ENCODE measurements around the gene AMOT. TPM values are rescaled to one million over a fixed set of nuclear protein-coding genes. Genes with fewer than 3 reads are reported as not detected.

The AMOT gene
- total and polyA plus RNA-seq, 10 of the 15 experiments (the other 5 are each of a cell fraction or from before 2014, with no cell fraction given): 0.92 to 14.5 (median 2.9) TPM

GRCh38 chrX:112757946-112758345 lies 82.7 kb downstream of the AMOT start:
- RAD21 ChIA-PET (ENCODE audit: unreplicated experiment): no interaction called here
- Histone ChIP-seq H3K79me2 (ENCODE audit: control insufficient read depth, insufficient read depth, low read length) (no peaks in the 10 kb centered on the region), H3K27me3 (replicated peaks in 1 of 2; ENCODE audit: control insufficient read depth in 2 of 2, insufficient read depth in 2 of 2, low read length in 1 of 2) (no peaks in the 10 kb centered on the region), H3K9me3 (replicated peaks; ENCODE audit: control insufficient read depth, insufficient read depth, low read length) (no peaks in the 10 kb centered on the region), H3K4me2 (ENCODE audit: control insufficient read depth, insufficient read depth) (no peak overlapping the region), H2AFZ (ENCODE audit: control insufficient read depth, low read depth, low read length) (no peak overlapping the region), H4K20me1 (ENCODE audit: control insufficient read depth, insufficient read depth) (no peaks in the 10 kb centered on the region), H3K9ac (ENCODE audit: control insufficient read depth, insufficient read depth, low read length) (no peak overlapping the region), H3K4me1 (ENCODE audit: control insufficient read depth, insufficient read depth, low read length) (no peaks in the 10 kb centered on the region), H3K4me3 (no peak overlapping the region), H3K36me3 (ENCODE audit: control insufficient read depth in 2 of 2, insufficient read depth in 2 of 2, low read length in 1 of 2) (no peaks in the 10 kb centered on the region), H3K27ac (ENCODE audit: control insufficient read depth, insufficient read depth) (no peak overlapping the region)
- POLR2A ChIA-PET: no interaction called here
- DNase-seq (ENCODE audit: low read depth, low spot score): no peak
- SMC1A ChIA-PET (ENCODE audit: uncharacterized antibody, unreplicated experiment): no interaction called here
- TF ChIP-seq PAX5 (IDR thresholded peaks at IDR 0.05; ENCODE audit: borderline replicate concordance, low read depth, low read length): no peak
- TF ChIP-seq, protein P1, sequence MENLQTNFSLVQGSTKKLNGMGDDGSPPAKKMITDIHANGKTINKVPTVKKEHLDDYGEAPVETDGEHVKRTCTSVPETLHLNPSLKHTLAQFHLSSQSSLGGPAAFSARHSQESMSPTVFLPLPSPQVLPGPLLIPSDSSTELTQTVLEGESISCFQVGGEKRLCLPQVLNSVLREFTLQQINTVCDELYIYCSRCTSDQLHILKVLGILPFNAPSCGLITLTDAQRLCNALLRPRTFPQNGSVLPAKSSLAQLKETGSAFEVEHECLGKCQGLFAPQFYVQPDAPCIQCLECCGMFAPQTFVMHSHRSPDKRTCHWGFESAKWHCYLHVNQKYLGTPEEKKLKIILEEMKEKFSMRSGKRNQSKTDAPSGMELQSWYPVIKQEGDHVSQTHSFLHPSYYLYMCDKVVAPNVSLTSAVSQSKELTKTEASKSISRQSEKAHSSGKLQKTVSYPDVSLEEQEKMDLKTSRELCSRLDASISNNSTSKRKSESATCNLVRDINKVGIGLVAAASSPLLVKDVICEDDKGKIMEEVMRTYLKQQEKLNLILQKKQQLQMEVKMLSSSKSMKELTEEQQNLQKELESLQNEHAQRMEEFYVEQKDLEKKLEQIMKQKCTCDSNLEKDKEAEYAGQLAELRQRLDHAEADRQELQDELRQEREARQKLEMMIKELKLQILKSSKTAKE (IDR thresholded peaks at IDR 0.05; ENCODE audit: low read depth, poor library complexity, severe bottlenecking): no peak
- TF ChIP-seq ZBED1 (IDR thresholded peaks at IDR 0.05; ENCODE audit: borderline replicate concordance): no peak
- TF ChIP-seq LARP7 (IDR thresholded peaks at IDR 0.05): no peak
- no peak for TF ChIP-seq MTA2 (IDR thresholded peaks at IDR 0.05; ENCODE audit: low read depth)
- CTCF ChIA-PET: interaction anchor here (1.4 kb wide), 1 partner anchor 13 kb away, joined by 3 read pairs; no protein-coding TSS in a partner anchor
- BruUV-seq (replicated peaks): no TSS peak
- no peak for ATAC-seq
- in situ Hi-C loops (cut with MboI): no loop called here
- FAIRE-seq: no peak
- intact Hi-C loops (cut with micrococcal nuclease; ENCODE audit: unreplicated experiment): no loop called here
- 63% methylated on average over 4 of the region's 4 CpGs for WGBS (ENCODE audit: insufficient coverage, insufficient replicate concordance, low lambda C conversion rate, missing lambda C conversion rate)

DNA sequence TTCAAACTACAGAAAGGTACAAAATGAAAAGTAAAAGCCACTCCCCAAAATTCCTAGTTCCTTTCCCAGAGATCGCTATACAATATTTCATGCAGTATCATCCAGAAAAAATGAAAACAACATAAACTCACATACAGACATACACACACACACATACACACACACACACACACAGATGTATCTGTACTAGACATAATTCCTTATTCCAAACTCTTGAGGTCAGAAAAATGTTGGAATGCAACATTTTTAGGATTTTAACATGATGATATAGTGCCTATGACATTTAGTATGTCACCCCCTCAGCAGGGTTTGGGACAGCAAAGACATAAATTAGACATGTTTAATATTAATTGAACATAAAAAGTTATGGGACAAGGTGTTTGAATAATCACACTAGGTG lies 87.5 kb downstream of the AMOT start:
- Histone ChIP-seq H3K4me3 (no peak overlapping the region), H2AFZ (ENCODE audit: control insufficient read depth, low read depth, low read length) (no peak overlapping the region), H4K20me1 (ENCODE audit: control insufficient read depth, insufficient read depth) (no peaks in the 10 kb centered on the region), H3K36me3 (ENCODE audit: control insufficient read depth in 2 of 2, insufficient read depth in 2 of 2, low read length in 1 of 2) (no peaks in the 10 kb centered on the region), H3K4me2 (ENCODE audit: control insufficient read depth, insufficient read depth) (no peak overlapping the region), H3K4me1 (ENCODE audit: control insufficient read depth, insufficient read depth, low read length) (no peaks in the 10 kb centered on the region), H3K27ac (ENCODE audit: control insufficient read depth, insufficient read depth) (no peak overlapping the region), H3K27me3 (replicated peaks in 1 of 2; ENCODE audit: control insufficient read depth in 2 of 2, insufficient read depth in 2 of 2, low read length in 1 of 2) (no peaks in the 10 kb centered on the region), H3K79me2 (ENCODE audit: control insufficient read depth, insufficient read depth, low read length) (no peaks in the 10 kb centered on the region), H3K9ac (ENCODE audit: control insufficient read depth, insufficient read depth, low read length) (no peak overlapping the region), H3K9me3 (replicated peaks; ENCODE audit: control insufficient read depth, insufficient read depth, low read length) (no peaks in the 10 kb centered on the region)
- DNase-seq (ENCODE audit: low read depth, low spot score) (no peak), FAIRE-seq (no peak), ATAC-seq (no peak)
- ChIA-PET SMC1A (ENCODE audit: uncharacterized antibody, unreplicated experiment) (no interaction called here), POLR2A (no interaction called here), CTCF (no interaction called here), RAD21 (ENCODE audit: unreplicated experiment) (no interaction called here)
- in situ Hi-C loops (cut with MboI): no loop called here
- WGBS (ENCODE audit: insufficient coverage, insufficient replicate concordance, low lambda C conversion rate, missing lambda C conversion rate): 56% methylated on average over 1 of the region's 1 CpG
- intact Hi-C loops (cut with micrococcal nuclease; ENCODE audit: unreplicated experiment): no loop called here
- TF ChIP-seq PAX8 (IDR thresholded peaks at IDR 0.05): no peak
- no peak for TF ChIP-seq SMAD1 (IDR thresholded peaks at IDR 0.05; ENCODE audit: low read depth, partially characterized antibody)
- no peak for TF ChIP-seq ATF7 (IDR thresholded peaks at IDR 0.05; ENCODE audit: low read depth)
- no peak for TF ChIP-seq ZSCAN29 (IDR thresholded peaks at IDR 0.05)
- no peak for TF ChIP-seq SRF (IDR thresholded peaks at IDR 0.05; ENCODE audit: low read depth in 2 of 2, low read length in 2 of 2)
- no peak for TF ChIP-seq DPF2 (IDR thresholded peaks at IDR 0.05)
- BruUV-seq (replicated peaks): no TSS peak
